Measurements from ENCODE around the gene ASTN2.

The ASTN2 gene

GRCh38 chr9:116774421-116775180 is 640.3 kb downstream of the ASTN2 start:
- DNase-seq: no peak

- no peak for DNase-seq
These were observed 647.6 kb downstream of the ASTN2 start for GRCh38 chr9:116767219-116767618.

GRCh38 chr9:116765011-116765410 is 649.8 kb downstream of the ASTN2 start:
- DNase-seq: no peak

- DNase-seq: no peak
These were observed 651.1 kb downstream of the ASTN2 start for GRCh38 chr9:116763770-116764169.

GRCh38 chr9:116760636-116761035 is 654.2 kb downstream of the ASTN2 start:
- DNase-seq: no peak

GRCh38 chr9:116757030-116757429 is 657.8 kb downstream of the ASTN2 start:
- no peak for DNase-seq

GRCh38 chr9:116753389-116753788 is 661.5 kb downstream of the ASTN2 start:
- no peak for DNase-seq

GRCh38 chr9:116750510-116750909 is 664.3 kb downstream of the ASTN2 start:
- no peak for DNase-seq

GRCh38 chr9:116749772-116750171 is 665.1 kb downstream of the ASTN2 start:
- no peak for DNase-seq

- DNase-seq: no peak
These were observed 665.7 kb downstream of the ASTN2 start for GRCh38 chr9:116749176-116749575.

- DNase-seq: no peak
These were observed 673.1 kb downstream of the ASTN2 start for GRCh38 chr9:116741742-116742141.

GRCh38 chr9:116741086-116741740 is 673.6 kb downstream of the ASTN2 start:
- DNase-seq: no peak

GRCh38 chr9:116737152-116737546 is 677.7 kb downstream of the ASTN2 start:
- DNase-seq: peak; percentile 2 to 10 (median 2)

- DNase-seq: no peak
These were observed 678.3 kb downstream of the ASTN2 start for GRCh38 chr9:116736399-116737151.

GRCh38 chr9:116733010-116733641 is 681.7 kb downstream of the ASTN2 start:
- DNase-seq: no peak

GRCh38 chr9:116726602-116727001 is 688.3 kb downstream of the ASTN2 start:
- DNase-seq: no peak

- no peak for DNase-seq
These were observed 690.7 kb downstream of the ASTN2 start for GRCh38 chr9:116724123-116724522.

- no peak for DNase-seq
These were observed 692.9 kb downstream of the ASTN2 start for GRCh38 chr9:116721944-116722343.

- DNase-seq: no peak
These were observed 693.4 kb downstream of the ASTN2 start for GRCh38 chr9:116721411-116721810.

- DNase-seq: no peak
These were observed 694.7 kb downstream of the ASTN2 start for GRCh38 chr9:116720111-116720510.

- DNase-seq: no peak
These were observed 696.7 kb downstream of the ASTN2 start for GRCh38 chr9:116718111-116718510.

- DNase-seq: no peak
These were observed 697.7 kb downstream of the ASTN2 start for GRCh38 chr9:116717150-116717549.

- no peak for DNase-seq
These were observed 698.4 kb downstream of the ASTN2 start for GRCh38 chr9:116716438-116716837.

All from activated CD4-positive, CD25-positive, alpha-beta regulatory T cell (primary cell).